Smooth muscle cell of the brain vasculature (primary cell): Measurements from ENCODE around the gene ADAMTS5.
A peak's percentile ranks its signal among the peaks of the same experiment; 100 is the strongest.

ENCODE experiments used
- DNase-seq: peaks from one replicate; pipeline ENCODE4 v3.0.0-alpha.2; 2012; ENCODE audit warnings: low read depth, low spot score

Gene ADAMTS5

DNA sequence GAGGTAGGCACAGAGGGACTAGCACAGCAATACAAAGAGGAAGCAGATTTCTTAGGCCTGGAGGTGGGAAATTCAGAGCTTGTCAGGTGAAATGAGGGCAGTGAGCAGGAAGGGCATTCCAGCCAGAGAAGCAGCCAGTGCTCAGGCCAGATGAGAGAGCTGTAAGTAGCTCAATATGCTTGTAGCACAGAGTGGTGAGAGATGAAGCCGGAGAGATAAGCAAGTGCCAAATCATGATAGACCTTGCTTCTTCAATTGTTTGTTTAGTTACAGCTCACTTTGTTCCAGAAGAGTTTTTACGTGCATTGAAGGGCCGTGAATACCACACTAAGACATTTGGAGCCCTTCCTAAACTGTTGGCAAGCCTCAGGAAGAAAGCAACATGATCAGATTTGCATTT, 79.6 kb downstream of the ADAMTS5 start:
- DNase-seq, result no peak

DNA sequence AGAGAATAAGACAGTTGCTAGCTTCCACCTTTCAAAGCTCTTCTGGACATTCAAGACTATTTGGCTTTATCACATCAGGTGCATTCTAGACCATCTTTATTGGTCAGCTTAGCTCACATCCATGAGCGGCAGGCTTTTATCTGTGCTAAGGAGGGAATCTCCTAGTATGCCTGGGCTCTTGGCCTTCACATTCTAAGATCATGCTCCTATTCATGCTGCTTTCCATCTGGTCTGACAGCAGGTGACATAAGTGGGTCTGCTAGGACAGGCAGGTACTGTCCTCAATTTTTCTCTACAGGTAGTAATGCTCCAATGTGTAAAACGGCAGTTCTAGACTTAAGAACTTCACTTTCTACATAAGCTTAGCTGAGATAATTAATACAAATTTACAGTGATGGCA, 82.5 kb downstream of the ADAMTS5 start:
- DNase-seq, result no peak

DNA sequence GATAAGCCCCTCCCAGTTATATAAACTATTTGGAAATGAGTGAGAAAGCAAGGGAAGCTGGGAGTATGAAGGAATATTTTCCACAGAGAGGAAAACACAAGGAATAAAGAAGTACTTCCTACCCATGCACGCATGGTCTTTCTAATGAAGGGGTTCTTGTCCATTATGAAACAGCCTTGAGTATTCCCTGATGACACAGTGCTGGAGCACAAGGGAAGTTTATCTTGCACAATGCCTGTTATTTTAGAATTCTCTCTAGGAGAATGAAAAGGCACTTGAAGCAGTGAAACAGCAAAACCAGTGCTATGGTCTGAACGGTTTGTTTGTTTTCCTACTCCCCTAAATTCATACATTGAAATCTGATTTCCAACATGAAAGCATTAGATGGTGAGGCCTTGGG, 83.1 kb downstream of the ADAMTS5 start:
- no peak for DNase-seq

DNA sequence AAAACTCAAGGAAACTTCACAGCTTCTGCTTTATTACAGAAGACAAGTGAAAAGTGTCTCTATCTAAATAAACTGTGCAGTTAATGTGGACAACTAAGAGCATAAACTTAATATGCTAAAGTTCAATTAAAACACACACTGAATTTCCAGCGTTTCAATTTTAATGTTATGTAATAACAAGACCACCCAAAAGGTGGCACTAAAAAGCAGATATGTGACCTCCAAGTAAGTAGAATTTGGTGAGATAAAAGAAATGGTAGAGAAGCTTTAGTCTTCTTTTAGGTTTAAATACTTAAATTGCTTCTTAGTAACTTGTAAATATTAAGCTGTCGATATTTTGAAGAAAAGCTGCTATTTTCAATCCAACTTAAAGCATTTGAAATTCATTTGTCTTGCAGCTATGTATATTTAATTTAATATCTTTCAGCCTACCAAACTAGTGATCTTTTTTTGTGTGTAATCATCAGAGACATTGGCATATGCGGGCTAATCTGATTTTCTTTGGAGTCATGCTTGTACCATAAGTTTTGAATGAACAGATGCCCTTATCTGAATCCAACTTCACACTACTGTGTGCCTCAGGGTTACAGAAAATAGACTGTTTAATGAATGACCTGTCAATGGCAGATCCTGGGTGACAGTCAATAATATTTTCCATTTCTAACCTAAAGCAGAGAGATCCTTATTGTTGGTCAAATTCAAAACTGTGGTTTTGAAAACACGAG, 85.2 kb downstream of the ADAMTS5 start:
- peak; percentile 10 for DNase-seq

DNA sequence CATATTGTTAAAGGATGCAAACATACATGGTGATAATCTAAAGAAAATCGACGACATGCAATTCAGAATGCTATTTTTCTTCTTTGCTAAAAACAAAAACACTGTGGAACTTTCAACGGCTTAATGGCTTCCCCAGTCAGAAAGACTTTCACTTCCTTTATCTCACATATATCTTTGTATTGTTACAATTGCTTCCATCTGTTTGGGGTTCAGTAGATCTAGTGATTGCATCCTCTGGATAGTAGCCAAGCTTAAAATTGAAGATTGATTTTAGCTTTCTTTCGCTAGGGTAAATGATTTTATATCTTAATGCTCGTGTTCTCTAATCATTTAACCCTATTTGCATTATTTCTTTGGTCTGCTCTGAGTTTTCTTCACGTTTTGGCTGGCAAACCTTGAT, 89.9 kb downstream of the ADAMTS5 start:
- no peak for DNase-seq

DNA sequence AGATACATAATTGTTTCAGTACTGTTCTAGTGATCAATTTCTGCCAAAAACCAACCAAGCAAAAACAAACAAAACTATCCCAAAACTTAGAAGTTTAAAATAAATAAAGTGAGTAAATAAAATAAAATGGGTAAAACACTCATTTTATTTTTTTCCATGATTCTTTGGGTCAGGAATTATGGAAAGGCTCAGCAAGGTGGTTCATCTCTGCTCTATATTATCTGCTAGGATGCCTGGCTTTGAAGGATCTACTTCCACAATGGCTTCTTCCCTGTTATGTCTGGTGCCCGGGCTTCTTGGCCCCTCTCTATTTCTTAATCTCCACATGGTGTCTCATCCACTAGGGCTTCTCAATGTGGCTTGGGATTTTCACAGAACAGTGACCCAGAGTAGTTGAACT, 92.5 kb downstream of the ADAMTS5 start:
- DNase-seq, result no peak
